GM21367 (cell line): ENCODE measurements around the gene ERC2.

ENCODE experiments used
- ATAC-seq: cut with Tn5 transposase; IDR thresholded peaks from one replicate; pipeline ENCODE4 v1.9.1; 2021; ENCODE audit not compliant: unreplicated experiment

Gene ERC2

GRCh38 chr3:56126632-56127031 is 341.6 kb downstream of the ERC2 start:
- ATAC-seq: no peak

GRCh38 chr3:56125358-56126005 is 342.8 kb downstream of the ERC2 start:
- no peak for ATAC-seq

- ATAC-seq: no peak
Observed at GRCh38 chr3:56124546-56124945, 343.7 kb downstream of the ERC2 start.

GRCh38 chr3:56123487-56123886 is 344.8 kb downstream of the ERC2 start:
- ATAC-seq: no peak

- ATAC-seq: no peak
Observed at GRCh38 chr3:56122911-56123310, 345.4 kb downstream of the ERC2 start.

- ATAC-seq: no peak
Observed at GRCh38 chr3:56121716-56122115, 346.6 kb downstream of the ERC2 start.

- no peak for ATAC-seq
Observed at GRCh38 chr3:56119575-56120349, 348.5 kb downstream of the ERC2 start.

- no peak for ATAC-seq
Observed at GRCh38 chr3:56118968-56119367, 349.3 kb downstream of the ERC2 start.

- no peak for ATAC-seq
Observed at GRCh38 chr3:56115698-56116097, 352.6 kb downstream of the ERC2 start.

GRCh38 chr3:56115199-56115598 is 353.1 kb downstream of the ERC2 start:
- ATAC-seq: no peak

- no peak for ATAC-seq
Observed at GRCh38 chr3:56113908-56114307, 354.4 kb downstream of the ERC2 start.

GRCh38 chr3:56113231-56113630 is 355.0 kb downstream of the ERC2 start:
- ATAC-seq: no peak

- ATAC-seq: no peak
Observed at GRCh38 chr3:56111606-56112304, 356.5 kb downstream of the ERC2 start.

GRCh38 chr3:56110886-56111285 is 357.4 kb downstream of the ERC2 start:
- ATAC-seq: no peak

- no peak for ATAC-seq
Observed at GRCh38 chr3:56107157-56107556, 361.1 kb downstream of the ERC2 start.

GRCh38 chr3:56102032-56102431 is 366.2 kb downstream of the ERC2 start:
- no peak for ATAC-seq

GRCh38 chr3:56101576-56101975 is 366.7 kb downstream of the ERC2 start:
- ATAC-seq: no peak

GRCh38 chr3:56096999-56097398 is 371.3 kb downstream of the ERC2 start:
- no peak for ATAC-seq

GRCh38 chr3:56094170-56094569 is 374.1 kb downstream of the ERC2 start:
- no peak for ATAC-seq

- ATAC-seq: no peak
Observed at GRCh38 chr3:56089739-56090138, 378.5 kb downstream of the ERC2 start.

GRCh38 chr3:56087451-56088053 is 380.7 kb downstream of the ERC2 start:
- no peak for ATAC-seq

GRCh38 chr3:56086355-56086754 is 381.9 kb downstream of the ERC2 start:
- no peak for ATAC-seq
